Measurements from ENCODE around the gene MLH3.

DNA sequence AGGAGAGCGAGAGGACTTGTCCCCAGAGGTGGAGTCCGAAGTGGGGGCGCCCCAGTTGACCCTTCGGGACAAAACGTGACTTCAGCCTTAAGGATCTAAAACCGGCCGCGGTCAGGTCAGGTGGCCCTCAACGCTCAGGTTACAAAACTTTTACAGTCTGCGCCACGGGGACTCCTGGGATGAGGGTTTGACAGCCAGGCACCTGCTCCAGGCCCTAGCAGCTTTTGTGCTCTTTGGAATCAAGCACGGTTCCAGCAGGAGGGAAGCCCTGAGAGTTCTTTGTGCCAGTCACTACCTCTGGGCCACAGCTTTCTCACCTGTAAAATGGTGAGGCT is 18.5 kb upstream of the MLH3 start:
- TF ChIP-seq CTCF (optimal IDR thresholded peaks at IDR 0.05 in 1 of 3, IDR thresholded peaks at IDR 0.05 in 1 of 3, conservative IDR thresholded peaks at IDR 0.05 in 1 of 3; ENCODE audit: extremely low read depth in 1 of 3, insufficient read depth in 2 of 3, low read length in 3 of 3) (no peak), EZH2 (IDR thresholded peaks at IDR 0.05; ENCODE audit: low read length) (no peak)

Measured in keratinocyte (primary cell).